B cell (primary cell): ENCODE measurements around the gene THADA.

Experiments
- CTCF ChIP-seq: fragments of 200-600 bp; IDR thresholded peaks from one replicate; pipeline ENCODE4 v1.8.0; 2022; ENCODE audit warnings: antibody characterized with exemption, mild to moderate bottlenecking
- EZH2 ChIP-seq: IDR thresholded peaks from 2 replicates; pipeline ENCODE4 v1.6.1; 2012; ENCODE audit warnings: borderline replicate concordance, low read depth, mild to moderate bottlenecking, moderate library complexity, low read length; ENCODE audit not compliant: insufficient read depth, poor library complexity, severe bottlenecking

GRCh38 chr2:43519643-43520221 is 76.1 kb downstream of the THADA start:
- no peak for TF ChIP-seq CTCF
- no peak for TF ChIP-seq EZH2
